AG04449 (cell line): ENCODE data around the gene LIMA1.

Experiments
- CTCF ChIA-PET: fragments of 350-600 bp; formaldehyde crosslinking; extraction: SDS; loops from one replicate; lab custom pipeline; 2021; ENCODE audit warnings: antibody characterized with exemption; lab: Yijun Ruan, JAX
- POLR2A ChIA-PET: fragments of 400-600, 350-600 bp; formaldehyde crosslinking; extraction: SDS; loops from one replicate; lab custom pipeline; 2020; ENCODE audit warnings: antibody characterized with exemption, inconsistent platforms; lab: Yijun Ruan, JAX
- DNase-seq: peaks from one replicate; pipeline ENCODE4 v3.0.0-alpha.2; 2010; ENCODE audit warnings: low read depth, low spot score
- H3K4me3 ChIP-seq: 2 replicates; pipeline ENCODE4 v1.5.1; 2011; ENCODE audit warnings: low read depth, mild to moderate bottlenecking, control low read depth, low read length
- CTCF ChIP-seq: IDR thresholded peaks from one replicate; pipeline ENCODE4 v1.5.1; 2011; ENCODE audit warnings: mild to moderate bottlenecking, moderate library complexity, low read length, control low read depth, inconsistent platforms; ENCODE audit not compliant: insufficient read depth; ENCODE audit errors: missing control alignments

Gene LIMA1

GRCh38 chr12:50182461-50182860 is 100.9 kb downstream of the LIMA1 start:
- H3K4me3 ChIP-seq, result no peak overlapping the region
- TF ChIP-seq CTCF, result no peak
- ChIA-PET CTCF (interaction anchor here (0.5 to 3.1 kb wide), 9 partner anchors 11 to 215 kb away, joined by 3 to 26 read pairs (median 3); no protein-coding TSS in a partner anchor), POLR2A (no interaction called here)
- DNase-seq, result no peak

- CTCF ChIA-PET, result interaction anchor here (0.9 to 7.5 kb wide), 10 partner anchors 31 to 215 kb away, joined by 3 to 37 read pairs (median 6); no protein-coding TSS in a partner anchor
- TF ChIP-seq CTCF, result no peak
- POLR2A ChIA-PET, result interaction anchor here (0.5 kb wide), 1 partner anchor 67 kb away, joined by 3 read pairs; no protein-coding TSS in a partner anchor
- no peak overlapping the region for H3K4me3 ChIP-seq
- no peak for DNase-seq
Observed at GRCh38 chr12:50181691-50182090, 101.6 kb downstream of the LIMA1 start.

GRCh38 chr12:50175716-50176026 is 107.6 kb downstream of the LIMA1 start:
- ChIA-PET POLR2A (interaction anchor here (0.6 to 1.2 kb wide), 2 partner anchors 47 to 91 kb away, joined by 3 read pairs; partner anchors contain the start of gene SMARCD1), CTCF (interaction anchor here (0.6 to 7.5 kb wide), 39 partner anchors 9 to 230 kb away, joined by 3 to 50 read pairs (median 5); partner anchors contain the start of genes CERS5, COX14, GPD1 and SMARCD1)
- DNase-seq, result no peak
- no peak for TF ChIP-seq CTCF
- no peak overlapping the region for H3K4me3 ChIP-seq

GRCh38 chr12:50174971-50175715 is 108.2 kb downstream of the LIMA1 start:
- no peak overlapping the region for H3K4me3 ChIP-seq
- no peak for DNase-seq
- TF ChIP-seq CTCF, result peak; percentile 2
- POLR2A ChIA-PET, result interaction anchor here (1.2 kb wide), 1 partner anchor 90 kb away, joined by 3 read pairs; the partner anchor contains the start of gene SMARCD1
- CTCF ChIA-PET, result interaction anchor here (0.7 to 7.5 kb wide), 34 partner anchors 8 to 230 kb away, joined by 3 to 50 read pairs (median 6); partner anchors contain the start of genes CERS5, COX14, GPD1 and SMARCD1

- peak within 1 kb of the TSS; percentile 85 for H3K4me3 ChIP-seq
- TF ChIP-seq CTCF, result peak; percentile 16
- DNase-seq, result peak; percentile 87
- CTCF ChIA-PET, result interaction anchor here (0.7 to 2.7 kb wide), 10 partner anchors 10 to 148 kb away, joined by 3 to 29 read pairs (median 5); partner anchors contain the start of genes COX14 and SMARCD1
- POLR2A ChIA-PET, result interaction anchor here (0.5 to 1.9 kb wide), 10 partner anchors 10 to 200 kb away, joined by 3 to 6 read pairs (median 4); partner anchors contain the start of genes COX14 and SMARCD1
Observed at GRCh38 chr12:50167049-50167828, 116.1 kb downstream of the LIMA1 start, which contains the start of gene CERS5. Gene CERS5, minus strand, starts transcription at chr12:50167369. Its CDS starts 72 bp downstream, at chr12:50167297.
